Endodermal cell (in vitro differentiated cells): ENCODE results near the gene DSP. TPM values are rescaled to one million over a fixed set of nuclear protein-coding genes. Genes with fewer than 3 reads are reported as not detected.

Source experiments
- DNase-seq: peaks from one replicate; pipeline ENCODE4 v3.0.0-alpha.2; 2017
- H3K27ac ChIP-seq: 2 replicates; pipeline ENCODE4 v1.5.1; 2013; ENCODE audit warnings: mild to moderate bottlenecking, low read depth, low read length, moderate library complexity
- H3K27me3 ChIP-seq: 2 replicates; pipeline ENCODE4 v1.6.1; 2013; ENCODE audit warnings: mild to moderate bottlenecking, low read length, moderate library complexity; ENCODE audit not compliant: insufficient read depth, control insufficient read depth, poor library complexity, severe bottlenecking
- H3K36me3 ChIP-seq: 2 replicates; pipeline ENCODE4 v1.7.0; 2013; ENCODE audit warnings: mild to moderate bottlenecking, low read length, moderate library complexity; ENCODE audit not compliant: control insufficient read depth, insufficient read depth
- H3K4me1 ChIP-seq: one replicate; pipeline ENCODE4 v1.7.0; 2013; ENCODE audit warnings: low read length; ENCODE audit not compliant: control insufficient read depth, insufficient read depth
- H3K4me3 ChIP-seq: 2 replicates; pipeline ENCODE4 v1.5.1; 2013; ENCODE audit warnings: mild to moderate bottlenecking, low read length, moderate library complexity
- H3K9ac ChIP-seq: 2 replicates; pipeline ENCODE4 v1.6.1; 2013; ENCODE audit warnings: mild to moderate bottlenecking, low read length, moderate library complexity; ENCODE audit not compliant: poor library complexity, severe bottlenecking; ENCODE audit errors: extremely low read depth
- H3K9me3 ChIP-seq: 2 replicates; pipeline ENCODE4 v1.6.1; 2013; ENCODE audit warnings: mild to moderate bottlenecking, low read length, moderate library complexity; ENCODE audit not compliant: control insufficient read depth
- H3K27ac Mint-ChIP-seq: 2 replicates; pipeline ENCODE4 v1.8.0; 2020; ENCODE audit warnings: mixed read lengths
- H3K27me3 Mint-ChIP-seq: 2 replicates; pipeline ENCODE4 v1.8.0; 2021; ENCODE audit warnings: mild to moderate bottlenecking, mixed read lengths; ENCODE audit not compliant: insufficient read depth
- H3K36me3 Mint-ChIP-seq: 2 replicates; pipeline ENCODE4 v1.8.0; 2020; ENCODE audit warnings: low read depth, mixed read lengths
- H3K4me1 Mint-ChIP-seq: 2 replicates; pipeline ENCODE4 v1.8.0; 2020; ENCODE audit warnings: mixed read lengths
- H3K4me3 Mint-ChIP-seq: 2 replicates; pipeline ENCODE4 v1.8.0; 2020; ENCODE audit warnings: mild to moderate bottlenecking, moderate library complexity, mixed read lengths
- H3K9me3 Mint-ChIP-seq: 2 replicates; pipeline ENCODE4 v1.8.0; 2020; ENCODE audit warnings: mild to moderate bottlenecking, mixed read lengths
- WGBS, 2 experiments: methylation state at CpG; one replicate each; pipeline versions ENCODE4 v1.1.5 to v1.1.7; 2013; ENCODE audit warnings: missing lambda C conversion rate in 2 of 2, mixed read lengths in 1 of 2; ENCODE audit not compliant: insufficient coverage in 1 of 2, insufficient read length in 1 of 2; 5-methylcytosine and 5-hydroxymethylcytosine counted together
- total RNA-seq, 2 donors: library from RNA; stranded (reverse); fragmentation: NEBNext Ultra II Directional in 1 of 2; extraction: Animal tissue kit (Norgen Biotek cat#: 25700) in 1 of 2; gene quantifications; 2 replicates in 1 of 2; 3 replicates in 1 of 2; pipeline ENCODE4 v1.2.1, GENCODE V29; 2021
- TF ChIP-seq, protein P1 (sequence below): fragments of 200-600 bp; sonication (generic); conservative IDR thresholded peaks from 2 replicates; pipeline ENCODE4 v1.5.0; 2021; ENCODE audit warnings: antibody characterized with exemption, mild to moderate bottlenecking

The DSP gene
- total RNA-seq, 2 donors from 2014 or later, result 123 to 152 TPM

GRCh38 chr6:7594579-7595125, 53.2 kb downstream of the DSP start:
- H3K9me3 Mint-ChIP-seq, result no peaks in the 10 kb centered on the region
- 94 to 100% methylated on average over 2 to 3 of the region's 4 CpGs for WGBS, 2 experiments
- Histone ChIP-seq H3K9ac (no peak overlapping the region), H3K4me1 (no peaks in the 10 kb centered on the region), H3K27me3 (no peaks in the 10 kb centered on the region), H3K36me3 (peaks cover 61% of the 10 kb centered on the region), H3K9me3 (no peaks in the 10 kb centered on the region), H3K4me3 (no peak overlapping the region), H3K27ac (no peak overlapping the region)
- H3K4me1 Mint-ChIP-seq, result peaks cover 22% of the 10 kb centered on the region
- H3K36me3 Mint-ChIP-seq, result peaks cover 39% of the 10 kb centered on the region
- H3K4me3 Mint-ChIP-seq, result no peak overlapping the region
- H3K27ac Mint-ChIP-seq, result no peak overlapping the region
- TF ChIP-seq, protein P1, sequence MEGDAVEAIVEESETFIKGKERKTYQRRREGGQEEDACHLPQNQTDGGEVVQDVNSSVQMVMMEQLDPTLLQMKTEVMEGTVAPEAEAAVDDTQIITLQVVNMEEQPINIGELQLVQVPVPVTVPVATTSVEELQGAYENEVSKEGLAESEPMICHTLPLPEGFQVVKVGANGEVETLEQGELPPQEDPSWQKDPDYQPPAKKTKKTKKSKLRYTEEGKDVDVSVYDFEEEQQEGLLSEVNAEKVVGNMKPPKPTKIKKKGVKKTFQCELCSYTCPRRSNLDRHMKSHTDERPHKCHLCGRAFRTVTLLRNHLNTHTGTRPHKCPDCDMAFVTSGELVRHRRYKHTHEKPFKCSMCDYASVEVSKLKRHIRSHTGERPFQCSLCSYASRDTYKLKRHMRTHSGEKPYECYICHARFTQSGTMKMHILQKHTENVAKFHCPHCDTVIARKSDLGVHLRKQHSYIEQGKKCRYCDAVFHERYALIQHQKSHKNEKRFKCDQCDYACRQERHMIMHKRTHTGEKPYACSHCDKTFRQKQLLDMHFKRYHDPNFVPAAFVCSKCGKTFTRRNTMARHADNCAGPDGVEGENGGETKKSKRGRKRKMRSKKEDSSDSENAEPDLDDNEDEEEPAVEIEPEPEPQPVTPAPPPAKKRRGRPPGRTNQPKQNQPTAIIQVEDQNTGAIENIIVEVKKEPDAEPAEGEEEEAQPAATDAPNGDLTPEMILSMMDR, result no peak
- no peak for DNase-seq
- no peaks in the 10 kb centered on the region for H3K27me3 Mint-ChIP-seq

DNA sequence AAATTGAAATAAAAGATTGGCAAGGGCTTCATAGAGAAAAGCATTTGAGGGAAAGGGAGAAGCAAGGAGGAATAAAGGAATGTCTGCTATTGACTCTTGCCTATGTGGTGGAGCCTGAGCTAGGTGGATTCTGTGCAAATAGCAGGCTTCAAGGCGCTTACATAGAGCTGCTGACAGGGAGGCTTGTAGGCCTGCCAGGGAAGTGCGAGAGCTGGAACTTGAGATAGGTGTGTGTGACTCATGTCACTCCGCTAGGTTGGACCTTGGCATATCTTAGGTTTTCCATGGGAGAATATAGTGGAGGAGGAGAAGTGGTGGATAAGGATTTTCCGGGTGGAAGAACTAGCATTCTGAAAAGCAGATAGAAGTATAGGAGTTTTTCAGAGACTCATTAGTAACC, 62.5 kb downstream of the DSP start:
- H3K4me1 ChIP-seq, result no peaks in the 10 kb centered on the region
- no peak for DNase-seq
- no peaks in the 10 kb centered on the region for H3K27me3 Mint-ChIP-seq
- H3K9me3 ChIP-seq, result no peaks in the 10 kb centered on the region
- H3K9me3 Mint-ChIP-seq, result no peaks in the 10 kb centered on the region
- no peaks in the 10 kb centered on the region for H3K4me1 Mint-ChIP-seq
- TF ChIP-seq, protein P1, result no peak
- H3K27ac ChIP-seq, result no peak overlapping the region
- H3K36me3 ChIP-seq, result peaks cover 95% of the 10 kb centered on the region
- WGBS, 2 experiments, result 93 to 100% methylated on average over 2 to 4 of the region's 4 CpGs
- H3K36me3 Mint-ChIP-seq, result peaks cover 66% of the 10 kb centered on the region
- no peak overlapping the region for H3K27ac Mint-ChIP-seq
- no peak overlapping the region for H3K9ac ChIP-seq
- H3K4me3 ChIP-seq, result no peak overlapping the region
- H3K4me3 Mint-ChIP-seq, result no peak overlapping the region
- no peaks in the 10 kb centered on the region for H3K27me3 ChIP-seq

- no peaks in the 10 kb centered on the region for H3K4me1 Mint-ChIP-seq
- 100% methylated on average over 1 to 2 of the region's 2 CpGs for WGBS, 2 experiments
- no peak overlapping the region for H3K4me3 Mint-ChIP-seq
- Histone ChIP-seq H3K27ac (no peak overlapping the region), H3K4me3 (no peak overlapping the region), H3K27me3 (no peaks in the 10 kb centered on the region), H3K9me3 (no peaks in the 10 kb centered on the region), H3K9ac (no peak overlapping the region), H3K4me1 (no peaks in the 10 kb centered on the region), H3K36me3 (peaks cover 94% of the 10 kb centered on the region)
- no peaks in the 10 kb centered on the region for H3K9me3 Mint-ChIP-seq
- DNase-seq, result no peak
- TF ChIP-seq, protein P1, result no peak
- no peak overlapping the region for H3K27ac Mint-ChIP-seq
- H3K36me3 Mint-ChIP-seq, result peaks cover 64% of the 10 kb centered on the region
- no peaks in the 10 kb centered on the region for H3K27me3 Mint-ChIP-seq
Measured at GRCh38 chr6:7604506-7604905, 63.0 kb downstream of the DSP start.
